Measurements from ENCODE around the gene APLP1.

The APLP1 gene

GRCh38 chr19:35904311-35905068 is 36.1 kb downstream of the APLP1 start:
- TF ChIP-seq CTCF (IDR thresholded peaks at IDR 0.05; ENCODE audit: insufficient read depth, low read length, missing control alignments): no peak
- CTCF ChIA-PET: interaction anchor here (1.0 to 1.9 kb wide), 3 partner anchors 18 to 27 kb away, joined by 3 to 9 read pairs (median 4); no protein-coding TSS in a partner anchor
- POLR2A ChIA-PET: no interaction called here

GRCh38 chr19:35905178-35905727 is 36.9 kb downstream of the APLP1 start:
- ChIA-PET POLR2A (interaction anchor here (0.6 to 0.7 kb wide), 2 partner anchors 110 to 309 kb away, joined by 3 to 4 read pairs; partner anchors contain the start of gene ZNF565), CTCF (interaction anchor here (1.2 kb wide), 1 partner anchor 23 kb away, joined by 4 read pairs; no protein-coding TSS in a partner anchor)
- no peak overlapping the region for H3K4me3 ChIP-seq (ENCODE audit: low read depth, low read length)
- no peak for TF ChIP-seq CTCF (IDR thresholded peaks at IDR 0.05; ENCODE audit: insufficient read depth, low read length, missing control alignments)
- DNase-seq (ENCODE audit: low read depth, low spot score): no peak

More at GRCh38 chr19:35904311-35905068, 36.1 kb downstream of the APLP1 start:
- no peak for DNase-seq (ENCODE audit: low read depth, low spot score)
- H3K4me3 ChIP-seq (ENCODE audit: low read depth, low read length): no peak overlapping the region

GRCh38 chr19:35907377-35907745 is 39.0 kb downstream of the APLP1 start:
- ChIA-PET POLR2A (no interaction called here), CTCF (no interaction called here)
- TF ChIP-seq CTCF (IDR thresholded peaks at IDR 0.05; ENCODE audit: insufficient read depth, low read length, missing control alignments): no peak
- DNase-seq (ENCODE audit: low read depth, low spot score): no peak
- H3K4me3 ChIP-seq (ENCODE audit: low read depth, low read length): no peak overlapping the region

- TF ChIP-seq CTCF (IDR thresholded peaks at IDR 0.05; ENCODE audit: insufficient read depth, low read length, missing control alignments): no peak
- CTCF ChIA-PET: interaction anchor here (1.4 kb wide), 1 partner anchor 24 kb away, joined by 3 read pairs; no protein-coding TSS in a partner anchor
- H3K4me3 ChIP-seq (ENCODE audit: low read depth, low read length): no peak within 1 kb of the TSS
- no peak for DNase-seq (ENCODE audit: low read depth, low spot score)
- POLR2A ChIA-PET: no interaction called here
Observed at GRCh38 chr19:35908010-35908441, 39.7 kb downstream of the APLP1 start, which contains the start of gene TYROBP. Gene TYROBP, minus strand, starts transcription at chr19:35908295. Its CDS starts 67 bp downstream, at chr19:35908228.

GRCh38 chr19:35908973-35909683 is 40.8 kb downstream of the APLP1 start:
- CTCF ChIA-PET: interaction anchor here (1.4 kb wide), 1 partner anchor 23 kb away, joined by 3 read pairs; no protein-coding TSS in a partner anchor
- POLR2A ChIA-PET: interaction anchor here (0.6 kb wide), 1 partner anchor 239 kb away, joined by 3 read pairs; no protein-coding TSS in a partner anchor
- no peak overlapping the region for H3K4me3 ChIP-seq (ENCODE audit: low read depth, low read length)
- DNase-seq (ENCODE audit: low read depth, low spot score): no peak
- no peak for TF ChIP-seq CTCF (IDR thresholded peaks at IDR 0.05; ENCODE audit: insufficient read depth, low read length, missing control alignments)

All from AG04449 (cell line).